Activated gamma-delta T cell (primary cell): Measurements from ENCODE around the gene LAMB4.

ENCODE experiments used
- DNase-seq: peaks from one replicate; lab custom pipeline; 2025; lab: John Stamatoyannopoulos, UW
- total RNA-seq, 2 donors: gene quantifications; one replicate each; lab custom pipeline; 2026; lab: John Stamatoyannopoulos, UW

The LAMB4 gene
- total RNA-seq, result 0.05 to 0.09 reads per million in 2 donors

- no peak for DNase-seq
These were observed at the start of gene LAMB4 for GRCh38 chr7:108130261-108130660. Gene LAMB4 (minus strand): TSS chr7:108130361. CDS start chr7:108123164, 7,197 bp downstream.

DNA sequence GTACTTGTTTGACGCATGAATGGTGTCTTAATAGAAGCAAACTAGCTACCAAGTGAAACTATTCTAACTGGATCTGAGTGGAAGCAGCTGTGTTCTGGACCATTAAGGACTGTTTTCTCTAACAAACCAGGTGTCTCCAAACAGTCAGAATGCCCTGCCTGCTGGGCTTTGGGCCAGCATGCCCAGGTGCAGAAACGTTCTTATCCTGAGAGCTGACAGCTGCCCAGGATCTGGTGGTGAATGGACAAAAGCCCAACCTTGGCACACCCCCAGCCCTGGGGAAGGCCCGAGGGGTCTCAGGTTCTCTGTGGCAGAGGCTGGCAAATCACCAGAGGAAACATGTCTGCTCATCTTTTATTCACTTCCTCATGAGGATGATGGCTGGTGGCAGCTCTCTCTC, 48.2 kb upstream of the LAMB4 start:
- DNase-seq, result no peak

DNA sequence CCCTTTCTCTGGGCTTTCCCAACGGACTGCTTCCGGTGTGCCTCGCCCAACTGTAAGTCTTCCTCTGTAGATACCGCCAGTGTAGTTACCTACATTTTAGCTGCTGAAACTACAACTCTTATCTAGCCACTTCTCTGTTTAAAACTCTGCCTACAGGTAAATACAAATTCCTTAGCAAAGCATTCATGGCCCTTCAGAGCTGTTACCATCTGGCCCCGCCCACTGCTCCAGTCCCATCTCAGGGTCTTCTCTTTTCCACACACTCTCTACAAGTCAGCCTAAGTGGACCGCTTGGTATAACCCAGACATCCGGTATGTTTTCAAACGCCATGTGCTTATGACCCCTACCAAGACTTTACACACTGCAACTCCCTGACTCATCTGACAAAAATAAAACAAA, 41.0 kb upstream of the LAMB4 start:
- no peak for DNase-seq

- no peak for DNase-seq
These were observed 40.1 kb upstream of the LAMB4 start for GRCh38 chr7:108170251-108170650.

- no peak for DNase-seq
These were observed 37.3 kb upstream of the LAMB4 start for GRCh38 chr7:108167460-108167859.

- no peak for DNase-seq
These were observed 36.5 kb upstream of the LAMB4 start for GRCh38 chr7:108166687-108167086.

DNA sequence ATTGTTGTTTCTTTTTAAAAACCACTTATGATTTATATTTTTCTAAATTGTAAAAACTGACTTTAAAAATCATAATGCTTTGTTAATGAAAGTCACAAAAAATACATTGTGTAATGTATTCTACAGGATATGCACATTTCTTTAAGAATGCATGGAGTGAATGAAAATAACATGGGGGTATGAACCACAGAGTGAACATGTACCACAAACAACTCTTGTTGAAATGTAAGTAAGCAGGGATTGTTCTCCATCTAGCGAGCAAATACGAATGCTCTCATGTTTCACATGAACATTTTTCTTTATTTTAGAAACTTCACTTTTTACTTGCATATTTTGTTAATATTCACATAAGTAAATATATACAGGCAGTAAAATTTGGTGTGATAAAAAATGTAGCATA, 35.6 kb upstream of the LAMB4 start:
- DNase-seq, result no peak

DNA sequence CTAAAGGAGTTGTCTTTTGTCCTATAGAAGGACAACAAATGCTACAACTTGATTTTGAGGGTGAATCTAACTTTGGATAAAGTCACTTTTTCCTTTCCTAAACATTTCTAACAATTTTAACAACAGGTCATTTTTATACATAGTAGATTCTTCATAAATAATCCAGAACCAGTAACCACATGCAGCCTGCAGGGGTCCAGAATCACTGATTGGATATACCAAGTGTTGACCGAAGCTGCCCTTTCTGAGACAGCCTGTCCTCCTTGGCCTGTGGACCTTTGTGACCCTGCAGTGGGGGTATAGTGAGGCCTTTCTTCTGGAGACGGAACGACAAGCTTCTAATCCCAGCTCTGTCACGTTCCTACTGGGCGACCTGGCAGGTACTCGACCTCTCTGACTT, 34.8 kb upstream of the LAMB4 start:
- DNase-seq, result no peak

DNA sequence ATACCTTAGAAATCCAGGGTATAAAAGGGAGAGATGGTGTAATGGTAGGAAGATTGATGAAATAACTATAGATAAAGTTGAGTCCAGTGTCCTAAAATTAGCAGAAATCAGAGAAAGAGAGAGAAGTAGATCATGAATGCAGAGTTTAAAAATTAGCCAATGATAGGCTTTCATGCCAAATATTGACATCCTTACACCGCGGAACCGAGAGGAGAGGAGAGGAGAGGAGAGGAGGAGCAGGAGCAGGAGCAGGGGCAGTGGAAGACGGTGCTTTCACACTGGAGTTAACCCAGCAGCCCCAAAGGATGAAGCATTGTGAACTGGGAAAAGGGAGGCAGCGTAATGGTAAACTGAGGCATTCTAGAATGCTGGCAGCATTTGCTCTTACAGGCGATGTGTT, 34.2 kb upstream of the LAMB4 start:
- DNase-seq, result no peak

- DNase-seq, result no peak
These were observed 28.6 kb upstream of the LAMB4 start for GRCh38 chr7:108158776-108159175.

DNA sequence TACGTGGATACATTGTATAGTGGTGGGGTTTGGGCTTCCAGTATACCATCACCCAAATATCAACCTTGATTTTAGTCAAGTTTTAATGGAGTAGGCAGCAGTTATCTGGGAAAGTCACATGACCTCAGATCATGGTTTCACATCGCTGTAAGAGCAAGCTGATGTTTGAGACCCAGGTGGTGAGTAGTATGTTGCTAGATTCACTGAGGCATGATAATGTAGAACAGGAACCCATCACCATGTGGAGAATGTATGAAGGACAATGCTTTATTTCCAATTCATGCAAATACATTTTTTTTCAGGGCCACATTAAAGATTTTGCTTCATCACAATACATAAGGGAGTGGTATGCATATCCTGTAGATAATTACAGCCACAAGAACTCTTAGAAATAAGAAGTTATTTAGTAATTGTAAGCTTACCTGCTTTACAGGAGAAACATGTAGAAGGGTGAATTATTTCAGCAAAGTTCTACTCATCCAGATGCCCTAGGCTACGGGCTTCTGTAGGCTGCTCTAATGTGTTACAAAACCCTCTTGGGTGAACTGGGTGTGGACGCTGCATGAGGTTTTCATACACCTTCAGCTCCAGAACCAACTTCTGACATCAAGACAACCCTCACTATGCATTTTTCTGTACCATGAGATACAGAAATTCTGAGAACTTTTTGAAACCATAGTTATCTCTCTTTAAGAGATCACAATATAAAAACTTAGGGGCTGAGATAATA, 27.6 kb upstream of the LAMB4 start:
- no peak for DNase-seq

DNA sequence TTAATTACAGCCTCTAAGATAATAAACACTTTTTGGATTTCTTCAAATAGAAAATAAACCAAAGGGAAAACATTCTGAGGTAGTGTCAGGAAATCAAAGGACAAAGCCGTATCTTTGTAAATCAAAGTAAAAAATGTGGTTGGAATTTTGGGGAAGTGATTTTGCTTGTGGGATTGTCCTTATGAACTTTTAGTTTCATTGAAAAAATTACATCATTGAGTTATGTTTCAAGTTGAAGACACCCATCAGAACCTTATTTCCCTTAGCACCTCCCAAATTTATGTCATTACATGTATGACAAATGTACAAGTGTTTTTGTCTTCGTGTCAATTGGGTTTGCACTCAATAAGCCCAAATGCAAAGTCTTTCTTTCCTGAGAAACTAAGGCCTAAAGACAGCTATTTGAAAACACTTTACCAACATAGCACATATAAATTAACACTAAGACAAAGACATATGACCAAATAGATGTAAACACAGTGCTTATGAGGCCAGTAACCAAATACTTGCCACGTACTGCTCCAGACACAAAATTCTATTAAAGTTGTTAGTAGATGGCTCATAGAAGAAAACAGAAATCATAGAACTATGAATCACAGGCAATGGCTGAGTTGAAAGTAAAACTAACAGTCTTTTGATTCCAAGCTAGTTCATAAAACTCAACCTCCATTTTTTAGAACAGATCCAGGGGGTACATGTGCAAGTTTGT, 26.9 kb upstream of the LAMB4 start:
- no peak for DNase-seq

- no peak for DNase-seq
These were observed 22.0 kb upstream of the LAMB4 start for GRCh38 chr7:108152198-108152597.

- no peak for DNase-seq
These were observed 19.7 kb upstream of the LAMB4 start for GRCh38 chr7:108149908-108150307.

DNA sequence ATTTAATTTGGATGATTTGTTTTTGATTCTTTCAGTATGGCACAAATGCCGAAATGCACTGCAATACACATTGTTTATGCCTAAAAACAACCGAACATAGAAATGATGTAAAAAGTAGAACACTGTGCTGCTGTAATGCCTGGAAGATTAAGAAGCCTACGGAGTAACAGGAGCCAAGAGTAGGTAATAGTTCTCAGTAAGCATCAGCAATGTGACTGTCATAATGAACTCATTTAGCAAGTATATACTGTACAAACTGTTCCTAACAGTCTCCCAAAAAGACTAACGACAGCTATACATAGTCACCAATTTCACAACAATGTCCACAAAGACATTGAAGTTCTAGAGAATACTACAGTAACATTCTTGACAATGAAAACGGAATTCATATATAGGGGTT, 19.0 kb upstream of the LAMB4 start:
- DNase-seq, result no peak

DNA sequence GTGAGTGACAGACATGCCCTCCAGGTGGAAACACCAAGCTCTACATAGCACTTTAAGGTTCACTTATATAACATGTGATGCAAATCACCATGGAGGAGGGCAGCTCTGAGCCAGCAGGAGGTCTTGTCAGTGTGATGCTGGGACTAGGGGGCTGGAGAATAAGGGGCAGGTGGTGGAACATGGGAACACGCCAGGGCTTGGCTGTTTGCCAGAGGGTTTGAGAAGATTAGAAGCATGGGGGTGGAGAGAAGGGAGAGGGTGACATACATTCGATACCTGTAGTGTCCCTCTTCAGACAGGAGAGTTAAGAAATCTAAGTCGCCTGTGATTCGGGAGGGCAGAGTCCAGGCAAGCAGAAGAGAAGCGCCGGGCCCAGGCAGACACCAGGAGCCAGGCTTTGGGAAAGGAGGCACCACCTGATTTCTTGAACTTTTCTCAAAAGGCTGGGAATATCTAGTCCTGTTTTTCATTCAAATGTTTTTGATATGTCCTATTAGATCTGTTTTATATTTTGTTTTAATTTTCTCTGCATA, 16.9 kb upstream of the LAMB4 start:
- no peak for DNase-seq

- no peak for DNase-seq
These were observed 16.1 kb upstream of the LAMB4 start for GRCh38 chr7:108146070-108146842.

GRCh38 chr7:108145401-108145800, 15.2 kb upstream of the LAMB4 start:
- DNase-seq, result no peak

GRCh38 chr7:108144931-108145330, 14.8 kb upstream of the LAMB4 start:
- DNase-seq, result no peak

- no peak for DNase-seq
These were observed 13.7 kb upstream of the LAMB4 start for GRCh38 chr7:108143658-108144420.

- no peak for DNase-seq
These were observed 12.6 kb upstream of the LAMB4 start for GRCh38 chr7:108142675-108143259.
